GM13977 (cell line): ENCODE data around the gene SLC17A2.

ENCODE experiments used
- DNase-seq: peaks from one replicate; pipeline ENCODE4 v3.0.0; 2012; ENCODE audit warnings: low spot score
- in situ Hi-C: fragments of 300-500 bp; cut with MboI; formaldehyde crosslinking; loops from one replicate; pipeline ENCODE4 v1.12.0; 2022; ENCODE audit warnings: low sequenced_read_pairs, low pct_unique_long_range_greater_than_20kb, mixed read lengths, inconsistent platforms; ENCODE audit not compliant: unreplicated experiment
- TF ChIP-seq, protein P1 (sequence below): IDR thresholded peaks from 2 replicates; pipeline ENCODE4 v1.5.1; 2012; ENCODE audit warnings: mild to moderate bottlenecking, control low read depth; ENCODE audit not compliant: insufficient read depth; ENCODE audit errors: extremely low read depth, missing control alignments

Gene SLC17A2

DNA sequence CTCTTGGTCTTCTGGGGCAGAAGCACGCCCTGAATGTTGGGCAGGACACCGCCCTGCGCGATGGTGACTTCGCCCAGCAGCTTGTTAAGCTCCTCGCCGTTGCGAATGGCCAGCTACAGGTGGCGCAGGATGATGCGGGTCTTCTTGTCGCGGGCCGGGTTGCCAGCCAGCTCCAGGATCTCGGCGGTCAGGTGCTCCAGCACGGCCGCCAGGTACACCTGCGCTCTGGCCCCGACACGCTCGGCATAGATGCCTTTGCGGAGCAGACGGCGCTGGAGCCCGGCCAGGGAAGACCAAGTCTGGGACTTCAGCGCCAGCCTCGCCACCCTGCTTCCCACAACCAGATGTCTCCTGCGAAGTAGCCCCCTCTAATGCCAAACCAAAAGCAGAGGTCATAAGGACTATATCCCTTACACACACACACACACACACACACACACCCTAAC is 48.4 kb downstream of the SLC17A2 start:
- TF ChIP-seq, protein P1, sequence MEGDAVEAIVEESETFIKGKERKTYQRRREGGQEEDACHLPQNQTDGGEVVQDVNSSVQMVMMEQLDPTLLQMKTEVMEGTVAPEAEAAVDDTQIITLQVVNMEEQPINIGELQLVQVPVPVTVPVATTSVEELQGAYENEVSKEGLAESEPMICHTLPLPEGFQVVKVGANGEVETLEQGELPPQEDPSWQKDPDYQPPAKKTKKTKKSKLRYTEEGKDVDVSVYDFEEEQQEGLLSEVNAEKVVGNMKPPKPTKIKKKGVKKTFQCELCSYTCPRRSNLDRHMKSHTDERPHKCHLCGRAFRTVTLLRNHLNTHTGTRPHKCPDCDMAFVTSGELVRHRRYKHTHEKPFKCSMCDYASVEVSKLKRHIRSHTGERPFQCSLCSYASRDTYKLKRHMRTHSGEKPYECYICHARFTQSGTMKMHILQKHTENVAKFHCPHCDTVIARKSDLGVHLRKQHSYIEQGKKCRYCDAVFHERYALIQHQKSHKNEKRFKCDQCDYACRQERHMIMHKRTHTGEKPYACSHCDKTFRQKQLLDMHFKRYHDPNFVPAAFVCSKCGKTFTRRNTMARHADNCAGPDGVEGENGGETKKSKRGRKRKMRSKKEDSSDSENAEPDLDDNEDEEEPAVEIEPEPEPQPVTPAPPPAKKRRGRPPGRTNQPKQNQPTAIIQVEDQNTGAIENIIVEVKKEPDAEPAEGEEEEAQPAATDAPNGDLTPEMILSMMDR: no peak
- no peak for DNase-seq

DNA sequence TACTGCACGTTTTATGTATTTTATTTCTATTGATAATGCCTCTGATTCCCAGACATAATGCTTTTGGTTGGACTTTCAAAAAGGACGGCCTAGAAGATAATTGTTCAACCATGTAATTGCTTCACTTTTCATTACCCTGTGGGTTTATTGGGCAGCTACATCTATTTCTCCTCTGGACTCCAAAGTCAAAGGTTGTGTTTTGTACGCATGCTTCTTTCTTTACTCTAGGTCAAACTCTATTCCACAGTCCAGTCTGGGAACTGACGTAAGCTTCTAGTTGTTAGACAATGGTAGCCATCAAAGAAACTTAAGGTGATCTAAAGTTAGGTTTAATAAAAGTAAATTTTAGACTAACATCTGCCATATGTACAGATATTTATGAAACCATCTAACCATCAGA is 49.9 kb downstream of the SLC17A2 start:
- DNase-seq: no peak
- in situ Hi-C loops: no loop called here
- TF ChIP-seq, protein P1: no peak

More for the DNA sequence above, 48.4 kb downstream of the SLC17A2 start:
- in situ Hi-C loops: no loop called here

DNA sequence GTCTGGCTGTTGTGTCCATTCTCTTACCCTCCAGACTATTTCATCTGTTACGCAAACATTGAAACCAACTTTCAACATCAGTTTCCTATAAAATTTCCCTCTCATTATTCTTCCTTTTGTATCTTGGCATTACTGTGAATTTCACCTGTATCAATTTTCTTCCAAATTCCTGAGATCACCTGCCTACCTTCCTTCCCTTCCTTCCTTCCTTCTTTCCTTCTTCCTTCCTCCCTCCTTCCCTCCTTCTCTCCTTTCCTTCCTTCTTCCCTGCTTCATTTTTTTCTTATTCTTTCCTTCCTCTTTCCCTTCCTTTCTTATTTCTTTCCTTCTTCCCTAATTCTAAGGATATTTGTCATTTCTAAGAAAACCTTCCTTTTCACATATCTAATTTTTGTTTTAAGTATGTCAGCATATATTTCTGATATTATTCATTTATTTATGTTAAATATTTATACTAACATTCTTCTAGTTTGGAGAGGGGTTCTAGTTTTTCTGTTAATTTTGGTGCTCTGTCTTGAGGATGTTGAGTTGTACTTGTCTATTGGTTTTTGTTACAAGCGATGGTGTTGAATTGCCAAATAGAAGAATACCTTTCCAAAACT is 51.7 kb downstream of the SLC17A2 start:
- no peak for DNase-seq
- TF ChIP-seq, protein P1: no peak

DNA sequence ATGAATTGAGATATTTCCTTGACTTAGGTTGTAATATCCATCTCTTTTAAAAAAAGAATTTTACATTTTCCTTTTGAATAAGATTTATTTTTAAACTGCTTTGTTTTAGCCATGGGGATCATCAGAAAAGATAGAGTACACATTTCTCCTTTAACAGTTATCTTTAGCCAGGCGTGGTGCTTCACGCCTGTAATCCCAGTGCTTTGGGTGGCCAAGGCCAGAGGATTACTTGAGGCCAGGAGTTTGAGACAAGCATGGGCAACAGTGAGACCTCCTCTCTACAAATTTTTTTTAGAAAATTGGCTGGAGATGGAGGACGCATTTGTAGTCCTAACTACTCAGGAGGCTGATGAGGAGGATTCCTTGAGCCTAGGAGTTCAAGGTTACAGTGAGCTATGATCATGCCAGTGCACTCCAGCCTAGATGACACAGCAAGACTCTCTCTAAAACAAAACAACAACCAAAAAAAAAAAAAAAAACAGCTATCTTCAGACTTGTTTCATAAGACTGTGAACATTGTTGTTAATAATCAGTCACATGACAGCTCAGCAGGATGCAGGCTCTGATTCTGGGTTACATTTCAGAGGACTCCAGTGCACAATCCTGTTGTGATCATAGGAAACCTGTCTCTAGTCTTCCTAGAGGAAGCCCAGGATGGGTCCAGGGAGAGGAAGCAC is 54.4 kb downstream of the SLC17A2 start:
- in situ Hi-C loops: no loop called here
- DNase-seq: no peak
- TF ChIP-seq, protein P1: no peak

More for the DNA sequence above, 51.7 kb downstream of the SLC17A2 start:
- in situ Hi-C loops: no loop called here

DNA sequence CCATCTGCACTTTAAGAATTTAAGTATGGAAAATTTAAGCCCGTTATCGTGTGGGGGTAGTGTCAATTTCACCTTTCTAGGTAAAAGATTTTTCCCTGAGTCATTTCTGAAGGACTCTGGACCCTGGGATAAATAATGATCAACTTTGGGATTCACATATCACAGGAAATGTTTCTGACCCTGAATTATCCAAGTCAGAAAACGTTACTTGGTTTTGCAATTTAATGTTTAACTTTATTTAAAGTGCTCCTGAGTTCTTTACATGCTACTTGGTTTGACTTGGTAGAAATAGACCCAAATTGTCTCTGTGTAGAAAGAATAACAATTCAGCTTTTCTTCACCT is 55.0 kb downstream of the SLC17A2 start:
- TF ChIP-seq, protein P1: no peak
- no peak for DNase-seq
- in situ Hi-C loops: no loop called here

DNA sequence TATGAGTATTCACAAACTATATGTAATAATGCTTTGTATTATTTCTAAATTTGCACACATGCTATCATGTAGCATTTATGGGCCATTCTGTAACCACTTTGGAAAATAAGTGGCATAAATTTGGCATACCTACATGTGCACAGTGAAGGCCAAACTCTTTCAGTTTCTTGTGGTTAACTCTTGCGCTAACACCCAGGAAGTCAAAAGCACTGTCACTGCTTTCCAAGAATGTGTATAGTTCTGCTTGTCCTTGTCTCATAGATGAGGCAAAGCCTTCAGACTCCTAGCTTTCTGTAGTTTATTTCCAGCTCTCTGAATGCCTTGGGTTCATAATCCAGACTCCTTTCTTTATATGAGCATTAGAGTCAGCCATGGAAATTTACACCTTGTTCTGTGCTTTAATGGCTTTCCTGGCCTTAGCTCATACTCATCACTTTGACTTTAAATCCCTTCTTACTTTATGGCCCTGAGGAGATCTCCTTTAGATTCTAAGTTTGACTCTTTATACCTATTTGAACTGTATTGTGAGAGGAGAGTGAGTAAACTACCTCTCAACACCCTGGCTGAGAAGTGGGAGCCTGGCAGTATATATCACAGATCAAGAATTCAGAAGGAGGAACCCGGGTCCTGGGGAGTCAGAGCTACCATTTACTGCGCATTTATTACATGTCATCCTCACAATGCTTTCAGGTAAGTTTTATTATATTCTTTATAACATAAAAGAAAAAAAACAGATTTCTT is 55.5 kb downstream of the SLC17A2 start:
- in situ Hi-C loops: no loop called here
- TF ChIP-seq, protein P1: no peak
- DNase-seq: no peak
